Endothelial cell of umbilical vein (primary cell): ENCODE measurements around the gene AIF1L.

Source experiments
- EZH2 ChIP-seq: IDR thresholded peaks from 2 replicates; pipeline ENCODE4 v1.6.1; 2012; ENCODE audit warnings: borderline replicate concordance, low read depth, mild to moderate bottlenecking, moderate library complexity, low read length, inconsistent platforms; ENCODE audit not compliant: severe bottlenecking
- JUN ChIP-seq: IDR thresholded peaks from 2 replicates; pipeline ENCODE4 v1.6.1; 2011; ENCODE audit warnings: borderline replicate concordance, low read depth; ENCODE audit not compliant: insufficient read length, insufficient read depth
- MYC ChIP-seq: IDR thresholded peaks from one replicate; pipeline ENCODE4 v1.6.1; 2011; ENCODE audit warnings: mild to moderate bottlenecking, low read depth, low read length
- POLR2A ChIP-seq: IDR thresholded peaks from 2 replicates; pipeline ENCODE4 v1.6.1; 2012; ENCODE audit warnings: low read depth, mild to moderate bottlenecking, control low read depth, low read length
- POLR2AphosphoS5 ChIP-seq: IDR thresholded peaks from 2 replicates; pipeline ENCODE4 v1.6.1; 2012; ENCODE audit warnings: low read depth, mild to moderate bottlenecking, control low read depth, low read length, moderate library complexity; ENCODE audit not compliant: insufficient read depth
- TF ChIP-seq, protein P1 (sequence below), 2 donors: IDR thresholded peaks; 1 replicate in 1 of 2; 2 replicates in 1 of 2; pipeline ENCODE4 v1.5.1; 2011; ENCODE audit warnings: low read length in 2 of 2, mild to moderate bottlenecking in 2 of 2, moderate library complexity in 2 of 2, control low read depth in 1 of 2, inconsistent platforms in 1 of 2, low read depth in 1 of 2; ENCODE audit not compliant: insufficient read depth in 1 of 2; ENCODE audit errors: extremely low read depth in 1 of 2

DNA sequence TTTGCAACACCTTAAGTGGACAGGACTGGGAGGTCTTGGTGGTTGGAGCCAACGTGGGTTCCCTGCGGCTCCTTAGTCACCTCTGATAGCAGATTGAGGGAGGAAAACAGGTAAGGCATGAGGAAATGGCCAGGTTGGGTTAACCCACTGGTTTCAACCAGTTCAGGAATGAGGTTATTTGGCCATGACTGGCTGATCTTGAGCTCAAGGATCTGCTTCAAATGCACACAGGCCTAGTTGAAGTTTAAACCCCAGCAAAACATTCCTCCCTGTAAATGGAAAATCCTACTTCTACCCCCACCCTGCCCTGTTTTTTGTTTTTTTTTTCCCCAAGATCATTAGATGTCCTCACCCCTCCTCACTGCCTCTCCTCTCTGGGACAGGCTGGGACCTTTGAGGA is 25.8 kb downstream of the AIF1L start:
- TF ChIP-seq, protein P1, sequence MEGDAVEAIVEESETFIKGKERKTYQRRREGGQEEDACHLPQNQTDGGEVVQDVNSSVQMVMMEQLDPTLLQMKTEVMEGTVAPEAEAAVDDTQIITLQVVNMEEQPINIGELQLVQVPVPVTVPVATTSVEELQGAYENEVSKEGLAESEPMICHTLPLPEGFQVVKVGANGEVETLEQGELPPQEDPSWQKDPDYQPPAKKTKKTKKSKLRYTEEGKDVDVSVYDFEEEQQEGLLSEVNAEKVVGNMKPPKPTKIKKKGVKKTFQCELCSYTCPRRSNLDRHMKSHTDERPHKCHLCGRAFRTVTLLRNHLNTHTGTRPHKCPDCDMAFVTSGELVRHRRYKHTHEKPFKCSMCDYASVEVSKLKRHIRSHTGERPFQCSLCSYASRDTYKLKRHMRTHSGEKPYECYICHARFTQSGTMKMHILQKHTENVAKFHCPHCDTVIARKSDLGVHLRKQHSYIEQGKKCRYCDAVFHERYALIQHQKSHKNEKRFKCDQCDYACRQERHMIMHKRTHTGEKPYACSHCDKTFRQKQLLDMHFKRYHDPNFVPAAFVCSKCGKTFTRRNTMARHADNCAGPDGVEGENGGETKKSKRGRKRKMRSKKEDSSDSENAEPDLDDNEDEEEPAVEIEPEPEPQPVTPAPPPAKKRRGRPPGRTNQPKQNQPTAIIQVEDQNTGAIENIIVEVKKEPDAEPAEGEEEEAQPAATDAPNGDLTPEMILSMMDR (IDR thresholded peaks at IDR 0.05; ENCODE audit: extremely low read depth in 1 of 2, insufficient read depth in 1 of 2, low read depth in 1 of 2, low read length in 2 of 2) = no peak
- TF ChIP-seq POLR2AphosphoS5 (no peak), EZH2 (no peak), POLR2A (no peak), JUN (no peak), MYC (no peak)
